ENCODE measurements around the gene SUCO.
A peak's percentile ranks its signal among the peaks of the same experiment; 100 is the strongest.

Gene SUCO

DNA sequence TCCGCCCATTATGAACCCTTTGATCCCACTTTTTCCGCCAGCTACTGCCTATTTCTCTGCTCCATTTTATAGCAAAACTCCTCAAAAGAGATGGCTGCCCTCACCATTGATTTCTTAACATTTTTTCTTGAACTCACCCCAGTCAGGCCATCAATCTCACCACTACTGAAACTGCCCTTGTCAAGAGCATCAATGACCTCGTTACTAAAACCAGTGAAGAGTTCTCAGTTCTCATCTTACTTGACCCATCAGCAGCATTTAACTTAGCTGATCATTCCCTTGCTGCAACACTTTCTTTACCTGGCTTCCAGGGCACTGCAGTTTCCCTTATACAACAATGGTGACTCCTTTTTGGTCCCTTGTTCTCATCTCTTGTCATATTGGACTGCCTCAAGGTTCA, 90.8 kb downstream of the SUCO start:
- no peaks in the 10 kb centered on the region for H3K79me2 ChIP-seq (ENCODE audit: control insufficient read depth, insufficient read depth, low read length, unreplicated experiment)
- H3K4me1 ChIP-seq (ENCODE audit: control insufficient read depth, insufficient read depth, low read length, unreplicated experiment): no peaks in the 10 kb centered on the region
- no peaks in the 10 kb centered on the region for H3K36me3 ChIP-seq (ENCODE audit: insufficient read depth, low read length)
- no peaks in the 10 kb centered on the region for H3K27me3 ChIP-seq (ENCODE audit: insufficient read depth, low read length)
- no peak overlapping the region for H2AFZ ChIP-seq (ENCODE audit: low read length, unreplicated experiment)
- H3K27ac ChIP-seq (ENCODE audit: low read depth, low read length): no peak overlapping the region
- H3K4me3 ChIP-seq (ENCODE audit: low read depth, low read length): no peak overlapping the region

DNA sequence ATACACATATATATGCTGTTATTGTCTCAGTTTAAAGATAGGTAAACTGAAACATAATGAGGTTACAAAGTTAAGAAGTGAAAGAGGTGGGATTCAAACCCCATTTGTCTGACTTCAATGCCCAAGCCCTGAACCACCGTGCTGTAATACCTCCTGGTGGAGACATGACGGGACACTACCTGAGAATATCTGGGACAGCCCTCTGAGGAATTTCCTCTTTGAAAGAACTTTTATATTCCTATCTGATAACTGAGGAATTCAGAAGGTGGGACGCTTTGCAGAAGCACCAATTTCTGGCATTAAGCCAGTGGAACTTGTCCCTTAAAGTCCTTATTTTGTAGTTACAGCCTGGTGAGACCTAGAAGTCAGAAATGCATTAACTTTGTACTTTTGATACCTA, 93.9 kb downstream of the SUCO start:
- Histone ChIP-seq H3K27ac (ENCODE audit: low read depth, low read length) (no peak overlapping the region), H3K36me3 (ENCODE audit: insufficient read depth, low read length) (no peaks in the 10 kb centered on the region), H3K4me1 (ENCODE audit: control insufficient read depth, insufficient read depth, low read length, unreplicated experiment) (peaks cover 19% of the 10 kb centered on the region), H3K27me3 (ENCODE audit: insufficient read depth, low read length) (no peaks in the 10 kb centered on the region), H3K79me2 (ENCODE audit: control insufficient read depth, insufficient read depth, low read length, unreplicated experiment) (no peaks in the 10 kb centered on the region), H2AFZ (ENCODE audit: low read length, unreplicated experiment) (no peak overlapping the region), H3K4me3 (ENCODE audit: low read depth, low read length) (no peak overlapping the region)

DNA sequence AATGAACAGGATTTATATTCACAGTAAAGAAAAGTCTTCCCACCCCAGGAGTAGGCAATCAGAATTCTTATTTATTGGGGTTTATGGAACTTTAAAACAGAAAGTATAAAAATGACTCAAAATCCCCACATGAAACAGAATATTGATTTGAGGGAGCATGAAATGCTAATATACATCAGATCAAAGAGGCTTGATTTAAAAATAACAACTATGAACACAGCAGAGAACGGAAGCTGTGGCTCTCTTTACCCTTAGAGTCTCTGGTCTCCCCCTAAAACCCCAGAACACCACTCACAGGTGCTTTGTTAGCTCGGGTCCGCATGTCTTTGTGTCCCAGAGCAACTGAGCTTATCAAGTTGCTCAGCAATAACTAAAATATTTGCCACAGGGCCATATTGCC, 94.8 kb downstream of the SUCO start:
- Histone ChIP-seq H3K36me3 (ENCODE audit: insufficient read depth, low read length) (peaks cover 4% of the 10 kb centered on the region; the same call in 1 of the 2 replicates), H2AFZ (ENCODE audit: low read length, unreplicated experiment) (peak overlapping the region; percentile 23), H3K79me2 (ENCODE audit: control insufficient read depth, insufficient read depth, low read length, unreplicated experiment) (no peaks in the 10 kb centered on the region), H3K27ac (ENCODE audit: low read depth, low read length) (no peak overlapping the region), H3K4me1 (ENCODE audit: control insufficient read depth, insufficient read depth, low read length, unreplicated experiment) (peaks cover 19% of the 10 kb centered on the region), H3K4me3 (ENCODE audit: low read depth, low read length) (no peak overlapping the region), H3K27me3 (ENCODE audit: insufficient read depth, low read length) (no peaks in the 10 kb centered on the region)

DNA sequence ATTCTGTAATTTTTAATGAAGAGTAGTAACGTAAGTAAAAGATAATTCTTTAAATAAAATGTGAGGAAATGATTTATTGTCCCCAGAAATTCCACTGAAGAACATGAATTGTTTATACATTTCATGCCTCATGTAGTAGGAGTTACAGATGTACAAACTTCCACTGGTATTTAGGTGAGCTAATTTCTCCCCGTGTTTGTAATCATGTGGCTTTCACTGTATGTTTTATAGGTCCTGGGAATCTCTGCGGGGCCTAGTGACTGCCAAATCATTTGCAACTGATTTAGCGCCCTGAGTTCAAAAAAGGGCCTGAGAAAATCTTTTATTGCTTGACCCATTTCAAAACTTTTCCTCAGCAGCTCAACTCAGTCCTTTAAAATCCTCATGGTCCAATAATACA, 95.5 kb downstream of the SUCO start:
- H3K27me3 ChIP-seq (ENCODE audit: insufficient read depth, low read length): no peaks in the 10 kb centered on the region
- H3K27ac ChIP-seq (ENCODE audit: low read depth, low read length): no peak overlapping the region
- H3K4me1 ChIP-seq (ENCODE audit: control insufficient read depth, insufficient read depth, low read length, unreplicated experiment): peaks cover 19% of the 10 kb centered on the region
- H3K36me3 ChIP-seq (ENCODE audit: insufficient read depth, low read length): peaks cover 4% of the 10 kb centered on the region; the same call in 1 of the 2 replicates
- no peak overlapping the region for H3K4me3 ChIP-seq (ENCODE audit: low read depth, low read length)
- no peaks in the 10 kb centered on the region for H3K79me2 ChIP-seq (ENCODE audit: control insufficient read depth, insufficient read depth, low read length, unreplicated experiment)
- H2AFZ ChIP-seq (ENCODE audit: low read length, unreplicated experiment): no peak overlapping the region

DNA sequence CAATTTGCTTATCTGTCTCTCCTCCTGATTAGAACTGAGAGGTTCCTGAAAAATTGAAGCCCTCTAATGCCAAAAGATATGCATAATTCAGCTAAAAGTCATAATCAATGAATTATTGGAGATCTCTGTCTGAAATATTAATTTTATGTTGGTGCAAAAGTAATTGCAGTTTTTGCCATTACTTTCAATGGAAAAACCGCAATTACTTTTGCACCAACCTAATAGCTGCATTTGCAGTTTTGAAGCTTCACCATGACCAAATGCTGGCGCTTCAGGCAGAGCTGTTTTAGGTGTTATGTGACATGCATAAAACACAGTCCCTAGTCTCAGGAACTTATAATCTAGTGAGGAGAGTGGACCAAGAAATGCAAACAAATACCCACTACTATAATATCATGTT, 96.2 kb downstream of the SUCO start:
- Histone ChIP-seq H3K4me1 (ENCODE audit: control insufficient read depth, insufficient read depth, low read length, unreplicated experiment) (peaks cover 19% of the 10 kb centered on the region), H2AFZ (ENCODE audit: low read length, unreplicated experiment) (no peak overlapping the region), H3K79me2 (ENCODE audit: control insufficient read depth, insufficient read depth, low read length, unreplicated experiment) (no peaks in the 10 kb centered on the region), H3K27ac (ENCODE audit: low read depth, low read length) (no peak overlapping the region), H3K27me3 (ENCODE audit: insufficient read depth, low read length) (no peaks in the 10 kb centered on the region), H3K36me3 (ENCODE audit: insufficient read depth, low read length) (peaks cover 4% of the 10 kb centered on the region; the same call in 1 of the 2 replicates), H3K4me3 (ENCODE audit: low read depth, low read length) (no peak overlapping the region)

DNA sequence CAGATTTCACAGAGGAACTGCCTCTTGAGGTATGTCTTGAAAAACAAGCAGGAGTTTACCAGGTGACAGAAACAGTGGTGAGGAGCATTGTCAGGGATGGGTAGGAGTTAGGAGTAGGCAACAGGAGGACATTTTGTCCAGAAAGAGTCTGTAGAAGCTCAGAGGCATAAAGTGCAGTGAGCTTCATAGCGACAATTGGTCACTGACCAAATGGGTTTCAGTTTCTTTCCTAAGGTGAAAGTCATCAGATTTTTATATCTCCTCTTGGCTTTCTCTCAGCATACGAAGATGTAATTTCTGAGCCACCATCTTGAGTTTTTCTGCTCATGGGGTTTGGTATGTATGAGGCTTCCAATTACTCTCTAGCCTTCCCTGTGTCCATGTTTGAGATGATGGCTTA, 96.7 kb downstream of the SUCO start:
- Histone ChIP-seq H3K4me3 (ENCODE audit: low read depth, low read length) (no peak overlapping the region), H3K79me2 (ENCODE audit: control insufficient read depth, insufficient read depth, low read length, unreplicated experiment) (no peaks in the 10 kb centered on the region), H3K27ac (ENCODE audit: low read depth, low read length) (peak overlapping the region; percentile 73), H3K4me1 (ENCODE audit: control insufficient read depth, insufficient read depth, low read length, unreplicated experiment) (peaks cover 19% of the 10 kb centered on the region), H3K27me3 (ENCODE audit: insufficient read depth, low read length) (no peaks in the 10 kb centered on the region), H2AFZ (ENCODE audit: low read length, unreplicated experiment) (peak overlapping the region; percentile 68), H3K36me3 (ENCODE audit: insufficient read depth, low read length) (peaks cover 4% of the 10 kb centered on the region; the same call in 1 of the 2 replicates)

DNA sequence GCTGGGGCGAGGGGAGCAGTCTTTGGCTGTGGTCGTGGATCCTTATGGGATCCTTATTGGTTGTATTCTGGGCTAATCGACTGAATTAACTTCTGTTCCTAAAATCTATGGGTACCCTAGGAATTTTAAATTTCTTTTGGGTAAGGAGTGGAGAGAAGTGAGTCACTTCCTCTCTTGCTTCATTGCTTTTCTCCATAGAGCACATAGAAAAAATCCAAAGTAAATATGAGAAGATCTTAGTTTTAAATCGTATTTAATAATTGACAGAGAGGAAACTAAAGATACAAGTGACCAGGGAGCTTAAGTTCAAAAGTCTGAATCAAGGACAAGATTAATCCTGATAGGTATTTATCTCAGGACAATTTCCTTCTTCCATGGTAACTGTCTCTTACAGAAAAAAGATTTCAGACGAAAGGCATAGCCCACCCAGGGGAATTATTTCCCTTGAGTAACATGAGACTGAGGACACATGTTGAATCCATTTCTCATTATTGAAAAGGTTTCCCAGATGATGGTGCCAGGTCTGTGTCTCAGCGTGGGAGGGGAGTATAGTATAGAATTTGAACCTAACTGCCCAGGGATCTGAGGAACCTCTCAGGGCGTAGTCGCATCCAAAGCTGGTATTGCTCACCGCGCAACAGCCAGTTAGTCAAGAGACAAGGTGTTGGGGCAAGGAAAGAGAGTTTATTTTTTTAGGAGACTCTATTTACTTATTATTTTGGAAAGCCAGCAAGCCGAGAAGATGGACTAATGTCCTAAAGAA, 97.3 kb downstream of the SUCO start:
- Histone ChIP-seq H3K4me1 (ENCODE audit: control insufficient read depth, insufficient read depth, low read length, unreplicated experiment) (peaks cover 19% of the 10 kb centered on the region), H3K79me2 (ENCODE audit: control insufficient read depth, insufficient read depth, low read length, unreplicated experiment) (no peaks in the 10 kb centered on the region), H3K27me3 (ENCODE audit: insufficient read depth, low read length) (no peaks in the 10 kb centered on the region), H3K36me3 (ENCODE audit: insufficient read depth, low read length) (peaks cover 4% of the 10 kb centered on the region; the same call in 1 of the 2 replicates), H3K27ac (ENCODE audit: low read depth, low read length) (peak overlapping the region; percentile 73), H3K4me3 (ENCODE audit: low read depth, low read length) (no peak overlapping the region; the same call in 1 of the 2 replicates), H2AFZ (ENCODE audit: low read length, unreplicated experiment) (peak overlapping the region; percentile 68)

DNA sequence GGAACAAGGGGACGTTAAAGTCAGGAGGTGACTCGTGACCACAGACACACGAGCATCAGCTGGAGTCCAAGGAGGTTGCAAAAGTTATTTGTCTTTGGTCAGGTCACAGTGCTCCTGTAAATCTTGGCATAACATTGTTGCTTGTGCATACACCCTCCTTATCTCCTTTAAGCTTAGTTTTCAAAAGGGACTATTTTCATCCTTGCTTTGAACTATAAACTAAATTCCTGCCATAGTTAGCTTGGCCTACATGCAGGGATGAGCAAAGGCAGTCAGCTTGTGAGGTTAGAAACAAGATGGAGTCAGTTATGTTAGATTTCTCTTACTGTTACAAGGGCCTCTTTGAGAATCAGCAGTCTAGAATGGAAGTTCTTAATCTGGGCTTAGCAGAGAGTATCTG, 97.9 kb downstream of the SUCO start:
- H3K27me3 ChIP-seq (ENCODE audit: insufficient read depth, low read length): no peaks in the 10 kb centered on the region
- peaks cover 4% of the 10 kb centered on the region; the same call in 1 of the 2 replicates for H3K36me3 ChIP-seq (ENCODE audit: insufficient read depth, low read length)
- no peaks in the 10 kb centered on the region for H3K79me2 ChIP-seq (ENCODE audit: control insufficient read depth, insufficient read depth, low read length, unreplicated experiment)
- H3K27ac ChIP-seq (ENCODE audit: low read depth, low read length): peak overlapping the region; percentile 73
- H3K4me1 ChIP-seq (ENCODE audit: control insufficient read depth, insufficient read depth, low read length, unreplicated experiment): peaks cover 19% of the 10 kb centered on the region
- H3K4me3 ChIP-seq (ENCODE audit: low read depth, low read length): no peak overlapping the region
- peak overlapping the region; percentile 55 for H2AFZ ChIP-seq (ENCODE audit: low read length, unreplicated experiment)

DNA sequence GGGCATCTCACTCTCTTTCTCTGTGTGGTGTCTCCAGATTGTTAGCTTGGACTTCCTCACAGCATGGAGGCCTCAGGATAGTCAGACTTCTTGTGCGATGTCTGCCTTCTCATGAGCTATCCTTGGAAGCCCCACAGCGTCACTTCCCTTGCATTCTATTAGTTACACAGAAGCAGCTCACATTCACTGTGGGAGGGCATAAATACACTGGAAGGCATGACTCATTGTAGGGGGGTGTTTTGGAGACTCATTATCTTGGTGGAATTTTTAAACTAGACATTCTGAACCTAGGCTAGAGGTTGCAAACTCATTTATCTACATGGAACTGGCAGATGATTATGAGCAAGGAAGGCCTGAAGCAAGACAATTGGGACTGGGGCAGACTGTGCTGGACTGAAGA, 104.6 kb downstream of the SUCO start:
- peak overlapping the region; percentile 28 for H2AFZ ChIP-seq (ENCODE audit: low read length, unreplicated experiment)
- H3K27ac ChIP-seq (ENCODE audit: low read depth, low read length): peak overlapping the region; percentile 86
- H3K4me1 ChIP-seq (ENCODE audit: control insufficient read depth, insufficient read depth, low read length, unreplicated experiment): peaks cover 26% of the 10 kb centered on the region
- no peaks in the 10 kb centered on the region for H3K27me3 ChIP-seq (ENCODE audit: insufficient read depth, low read length)
- no peaks in the 10 kb centered on the region for H3K79me2 ChIP-seq (ENCODE audit: control insufficient read depth, insufficient read depth, low read length, unreplicated experiment)
- H3K4me3 ChIP-seq (ENCODE audit: low read depth, low read length): no peak overlapping the region
- H3K36me3 ChIP-seq (ENCODE audit: insufficient read depth, low read length): no peaks in the 10 kb centered on the region

DNA sequence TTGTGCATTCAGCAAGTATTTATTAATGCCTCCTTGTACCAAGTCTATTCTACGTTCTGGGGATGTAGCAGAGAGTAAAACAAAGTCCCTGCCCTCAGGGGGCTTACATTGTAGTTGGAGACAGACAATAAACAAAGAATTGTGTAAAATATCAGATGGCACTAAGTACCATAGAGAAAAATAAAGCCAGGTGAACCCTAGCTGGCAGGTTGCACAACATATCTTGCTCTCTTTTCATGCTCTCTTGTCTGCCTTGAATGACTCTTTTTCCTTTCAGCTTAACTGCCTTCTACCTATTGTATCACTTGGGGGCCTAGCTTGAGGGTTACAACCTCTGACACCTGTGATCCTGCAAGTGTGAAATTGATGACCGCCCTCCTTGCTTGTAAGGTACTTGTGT, 105.3 kb downstream of the SUCO start:
- Histone ChIP-seq H3K36me3 (ENCODE audit: insufficient read depth, low read length) (no peaks in the 10 kb centered on the region), H3K79me2 (ENCODE audit: control insufficient read depth, insufficient read depth, low read length, unreplicated experiment) (no peaks in the 10 kb centered on the region), H3K27me3 (ENCODE audit: insufficient read depth, low read length) (no peaks in the 10 kb centered on the region), H3K4me3 (ENCODE audit: low read depth, low read length) (no peak overlapping the region), H2AFZ (ENCODE audit: low read length, unreplicated experiment) (no peak overlapping the region), H3K27ac (ENCODE audit: low read depth, low read length) (peak overlapping the region; percentile 86), H3K4me1 (ENCODE audit: control insufficient read depth, insufficient read depth, low read length, unreplicated experiment) (peaks cover 33% of the 10 kb centered on the region)
